Upper lobe of right lung (tissue), 1 donor: ENCODE measurements around the gene CACNA2D4. TPM values are rescaled to one million over a fixed set of nuclear protein-coding genes. Genes with fewer than 3 reads are reported as not detected.

Experiments used
- ATAC-seq: fragments of 200-7000 bp; cut with Tn5 transposase; one replicate; pipeline ENCODE4 v1.9.1; 2020; ENCODE audit warnings: mild to moderate bottlenecking, moderate library complexity
- DNase-seq: peaks from one replicate; pipeline ENCODE4 v3.0.0-alpha.2; 2020
- H3K27ac ChIP-seq: fragments of 200-600 bp; one replicate; pipeline ENCODE4 v1.8.0; 2022
- H3K27me3 ChIP-seq: fragments of 200-600 bp; one replicate; pipeline ENCODE4 v1.8.0; 2022; ENCODE audit warnings: mild to moderate bottlenecking
- H3K36me3 ChIP-seq: fragments of 200-600 bp; one replicate; pipeline ENCODE4 v1.8.0; 2022
- H3K4me1 ChIP-seq: fragments of 200-600 bp; one replicate; pipeline ENCODE4 v1.8.0; 2022
- H3K4me3 ChIP-seq: fragments of 200-600 bp; one replicate; pipeline ENCODE4 v1.8.0; 2022; ENCODE audit warnings: mild to moderate bottlenecking
- H3K9me3 ChIP-seq: fragments of 200-600 bp; one replicate; pipeline ENCODE4 v1.8.0; 2022
- intact Hi-C: fragments of 100-400 bp; cut with DNase I; formaldehyde crosslinking; loops from one replicate; pipeline ENCODE4 v1.11.0; 2022
- total RNA-seq: library from RNA; stranded (reverse); fragmentation: NEBNext Ultra II Directional; extraction: Animal tissue kit (Norgen Biotek cat#: 25700); gene quantifications from one replicate; pipeline ENCODE4 v1.2.1, GENCODE V29; 2021
- TF ChIP-seq, protein P1 (sequence below): fragments of 200-600 bp; IDR thresholded peaks from one replicate; pipeline ENCODE4 v1.8.0; 2022; ENCODE audit warnings: antibody characterized with exemption
- donor health status: DM: no; HTN: yes; CAD: no; lungs with severe emphysema.

CACNA2D4 gene
- total RNA-seq, 1 donor from 2014 or later = 5.5 TPM

DNA sequence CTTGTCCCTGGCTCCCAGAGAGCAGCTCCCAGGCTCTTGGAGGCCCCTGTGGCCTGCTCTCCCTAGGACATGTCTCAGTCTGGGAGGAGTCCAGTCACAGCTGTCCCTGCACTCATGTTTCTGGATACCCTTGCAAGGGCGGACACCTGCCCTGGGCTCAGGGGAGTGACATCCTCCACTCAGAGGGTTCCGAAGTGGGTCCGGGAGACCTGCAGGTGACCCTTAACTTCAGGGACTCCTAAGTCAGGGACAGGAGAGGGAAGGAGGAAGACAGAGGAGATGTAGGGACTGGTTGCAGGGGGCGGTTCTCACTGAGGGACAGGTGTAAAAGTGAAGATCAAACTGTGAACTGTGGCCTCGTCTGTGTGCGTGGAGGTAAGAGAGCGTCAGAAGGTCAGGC, 37.6 kb downstream of the CACNA2D4 start:
- TF ChIP-seq, protein P1, sequence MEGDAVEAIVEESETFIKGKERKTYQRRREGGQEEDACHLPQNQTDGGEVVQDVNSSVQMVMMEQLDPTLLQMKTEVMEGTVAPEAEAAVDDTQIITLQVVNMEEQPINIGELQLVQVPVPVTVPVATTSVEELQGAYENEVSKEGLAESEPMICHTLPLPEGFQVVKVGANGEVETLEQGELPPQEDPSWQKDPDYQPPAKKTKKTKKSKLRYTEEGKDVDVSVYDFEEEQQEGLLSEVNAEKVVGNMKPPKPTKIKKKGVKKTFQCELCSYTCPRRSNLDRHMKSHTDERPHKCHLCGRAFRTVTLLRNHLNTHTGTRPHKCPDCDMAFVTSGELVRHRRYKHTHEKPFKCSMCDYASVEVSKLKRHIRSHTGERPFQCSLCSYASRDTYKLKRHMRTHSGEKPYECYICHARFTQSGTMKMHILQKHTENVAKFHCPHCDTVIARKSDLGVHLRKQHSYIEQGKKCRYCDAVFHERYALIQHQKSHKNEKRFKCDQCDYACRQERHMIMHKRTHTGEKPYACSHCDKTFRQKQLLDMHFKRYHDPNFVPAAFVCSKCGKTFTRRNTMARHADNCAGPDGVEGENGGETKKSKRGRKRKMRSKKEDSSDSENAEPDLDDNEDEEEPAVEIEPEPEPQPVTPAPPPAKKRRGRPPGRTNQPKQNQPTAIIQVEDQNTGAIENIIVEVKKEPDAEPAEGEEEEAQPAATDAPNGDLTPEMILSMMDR = no peak
- H3K4me1 ChIP-seq = no peaks in the 10 kb centered on the region
- H3K4me3 ChIP-seq = no peak overlapping the region
- ATAC-seq (no peak), DNase-seq (no peak)
- H3K9me3 ChIP-seq = no peaks in the 10 kb centered on the region
- intact Hi-C loops = no loop called here
- H3K27me3 ChIP-seq = no peaks in the 10 kb centered on the region
- no peak overlapping the region for H3K27ac ChIP-seq
- H3K36me3 ChIP-seq = no peaks in the 10 kb centered on the region

GRCh38 chr12:1880153-1880845, 38.2 kb downstream of the CACNA2D4 start:
- Histone ChIP-seq H3K4me1 (no peaks in the 10 kb centered on the region), H3K27ac (no peak overlapping the region), H3K27me3 (peaks cover 5% of the 10 kb centered on the region), H3K36me3 (no peaks in the 10 kb centered on the region), H3K4me3 (no peak overlapping the region), H3K9me3 (no peaks in the 10 kb centered on the region)
- DNase-seq (no peak), ATAC-seq (no peak)
- intact Hi-C loops = no loop called here
- TF ChIP-seq, protein P1 = no peak

GRCh38 chr12:1879633-1880032, 38.8 kb downstream of the CACNA2D4 start:
- Histone ChIP-seq H3K27me3 (peaks cover 10% of the 10 kb centered on the region), H3K36me3 (no peaks in the 10 kb centered on the region), H3K9me3 (no peaks in the 10 kb centered on the region), H3K4me1 (no peaks in the 10 kb centered on the region), H3K27ac (no peak overlapping the region), H3K4me3 (no peak overlapping the region)
- no peak for ATAC-seq
- TF ChIP-seq, protein P1 = no peak
- DNase-seq = no peak
- intact Hi-C loops = no loop called here

- Histone ChIP-seq H3K36me3 (no peaks in the 10 kb centered on the region), H3K27ac (no peak overlapping the region), H3K27me3 (peaks cover 10% of the 10 kb centered on the region), H3K9me3 (no peaks in the 10 kb centered on the region), H3K4me3 (no peak overlapping the region), H3K4me1 (no peaks in the 10 kb centered on the region)
- DNase-seq = no peak
- no peak for ATAC-seq
- TF ChIP-seq, protein P1 = no peak
- intact Hi-C loops = no loop called here
These were observed 39.8 kb downstream of the CACNA2D4 start for GRCh38 chr12:1878695-1879094.

GRCh38 chr12:1878214-1878613, 40.2 kb downstream of the CACNA2D4 start:
- no peak for DNase-seq
- intact Hi-C loops = no loop called here
- Histone ChIP-seq H3K4me3 (no peak overlapping the region), H3K36me3 (no peaks in the 10 kb centered on the region), H3K4me1 (no peaks in the 10 kb centered on the region), H3K27me3 (peaks cover 10% of the 10 kb centered on the region), H3K9me3 (no peaks in the 10 kb centered on the region), H3K27ac (no peak overlapping the region)
- TF ChIP-seq, protein P1 = no peak
- no peak for ATAC-seq
